TTC549 (cell line): ENCODE data around the gene EFNA3.

ENCODE experiments used
- FAIRE-seq: peaks from 2 replicates; lab custom pipeline; 2012; peaks lifted over from hg19 to GRCh38; lab: Jason Lieb, UNC

Gene EFNA3

DNA sequence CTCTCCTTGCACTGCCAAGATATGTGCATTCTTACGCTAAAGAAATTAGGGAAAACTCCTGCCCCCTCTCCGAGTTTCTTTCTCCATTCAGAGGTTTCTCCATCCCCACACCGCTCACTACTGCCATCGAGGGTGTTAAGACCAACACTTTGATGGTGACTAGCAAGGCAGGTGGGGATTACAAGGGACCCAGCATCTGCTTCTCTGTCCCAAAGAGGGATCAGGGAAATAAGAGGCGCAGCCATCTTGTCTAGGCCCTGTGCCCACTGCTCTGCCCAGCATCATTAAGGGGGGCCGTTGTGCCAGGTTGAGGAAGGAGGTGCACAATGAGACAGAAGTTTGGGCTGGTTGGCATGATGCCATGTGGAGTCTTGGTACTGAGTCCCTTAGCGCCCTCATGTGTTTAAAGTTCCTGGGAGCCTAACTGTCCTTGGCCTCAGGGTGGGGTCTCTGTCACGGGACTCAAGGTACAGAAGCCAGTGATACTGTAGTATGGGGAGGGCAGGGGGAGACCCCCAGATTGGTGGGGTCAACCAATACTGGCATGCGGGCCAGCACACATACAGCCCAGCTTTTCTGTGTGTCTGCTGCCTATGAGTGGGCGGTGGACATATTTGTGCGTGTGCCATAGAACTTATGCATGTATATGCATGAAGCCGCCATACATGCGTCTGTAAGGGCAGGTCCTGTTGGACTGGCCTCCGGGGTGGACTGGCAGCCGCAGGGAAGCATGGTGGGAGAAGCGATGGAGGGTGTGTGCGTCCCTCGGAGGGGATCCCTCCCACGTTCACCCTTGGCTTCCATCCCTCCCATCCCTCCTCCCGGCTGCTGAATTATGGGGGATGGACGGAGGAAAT, 5.5 kb downstream of the EFNA3 start:
- no peak for FAIRE-seq

DNA sequence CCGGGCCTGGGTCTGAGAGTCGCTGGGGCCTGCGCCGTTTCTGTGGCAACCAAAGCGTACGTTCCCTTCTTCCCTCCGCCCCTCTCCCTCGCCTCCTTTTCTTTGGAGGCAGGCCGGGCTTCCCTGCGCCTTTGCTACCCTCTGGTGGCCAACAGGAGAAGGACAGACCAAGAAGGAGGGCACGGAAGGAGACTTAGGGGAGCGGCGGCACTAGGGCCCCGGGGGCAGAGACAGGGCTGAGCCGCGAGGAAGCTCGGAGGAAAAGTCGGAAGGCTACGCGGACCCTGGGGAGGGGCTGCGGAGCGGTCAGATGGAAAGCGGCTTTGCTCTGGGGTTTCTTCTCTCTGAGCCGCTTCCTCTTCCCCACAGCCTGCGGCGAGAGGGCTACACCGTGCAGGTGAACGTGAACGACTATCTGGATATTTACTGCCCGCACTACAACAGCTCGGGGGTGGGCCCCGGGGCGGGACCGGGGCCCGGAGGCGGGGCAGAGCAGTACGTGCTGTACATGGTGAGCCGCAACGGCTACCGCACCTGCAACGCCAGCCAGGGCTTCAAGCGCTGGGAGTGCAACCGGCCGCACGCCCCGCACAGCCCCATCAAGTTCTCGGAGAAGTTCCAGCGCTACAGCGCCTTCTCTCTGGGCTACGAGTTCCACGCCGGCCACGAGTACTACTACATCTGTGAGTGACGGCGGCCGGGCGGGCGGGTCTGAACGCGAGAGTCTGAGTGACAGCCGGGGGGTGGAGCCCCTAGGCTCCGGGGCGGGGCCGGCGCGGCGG, 6.3 kb downstream of the EFNA3 start:
- FAIRE-seq, result peak; percentile 98

DNA sequence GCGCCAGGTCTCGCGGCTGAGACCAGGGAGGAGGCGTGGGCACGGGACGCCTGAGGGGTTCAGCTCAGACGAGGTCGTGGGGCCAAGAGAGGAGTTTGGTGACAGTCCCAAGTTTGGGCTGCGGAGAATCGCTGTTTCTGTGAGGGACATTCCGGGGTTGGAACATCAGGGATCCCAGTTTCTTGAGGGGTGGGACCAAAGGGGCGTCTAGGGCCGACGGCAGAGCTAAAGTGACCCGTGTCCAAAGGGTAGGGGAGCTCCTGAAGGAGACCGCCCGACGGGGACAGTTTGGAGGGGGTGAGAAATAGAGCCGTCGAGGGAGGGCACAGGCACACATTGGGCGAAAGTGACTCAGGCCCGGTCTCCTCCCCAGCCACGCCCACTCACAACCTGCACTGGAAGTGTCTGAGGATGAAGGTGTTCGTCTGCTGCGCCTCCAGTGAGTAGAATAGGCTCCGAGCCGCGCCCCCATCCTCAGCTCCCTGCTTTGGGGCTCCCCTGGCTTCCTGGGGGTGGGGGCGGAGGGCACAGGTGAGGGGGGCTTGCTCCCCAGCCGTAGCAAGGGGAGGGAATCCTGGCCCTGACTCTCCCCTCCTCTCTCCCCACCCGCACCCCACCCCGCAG, 7.0 kb downstream of the EFNA3 start:
- FAIRE-seq, result no peak

DNA sequence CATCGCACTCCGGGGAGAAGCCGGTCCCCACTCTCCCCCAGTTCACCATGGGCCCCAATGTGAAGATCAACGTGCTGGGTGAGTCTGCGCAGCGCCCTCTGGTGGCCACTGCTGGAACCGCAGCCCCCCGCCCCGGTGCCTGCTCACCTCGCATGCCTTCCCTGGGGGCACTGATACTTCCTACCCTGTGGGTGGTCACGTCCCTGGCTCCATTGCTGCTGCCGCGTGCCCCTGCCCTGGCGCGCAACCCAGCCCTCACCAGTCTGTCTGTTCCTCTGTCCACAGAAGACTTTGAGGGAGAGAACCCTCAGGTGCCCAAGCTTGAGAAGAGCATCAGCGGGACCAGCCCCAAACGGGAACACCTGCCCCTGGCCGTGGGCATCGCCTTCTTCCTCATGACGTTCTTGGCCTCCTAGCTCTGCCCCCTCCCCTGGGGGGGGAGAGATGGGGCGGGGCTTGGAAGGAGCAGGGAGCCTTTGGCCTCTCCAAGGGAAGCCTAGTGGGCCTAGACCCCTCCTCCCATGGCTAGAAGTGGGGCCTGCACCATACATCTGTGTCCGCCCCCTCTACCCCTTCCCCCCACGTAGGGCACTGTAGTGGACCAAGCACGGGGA, 7.6 kb downstream of the EFNA3 start:
- no peak for FAIRE-seq

DNA sequence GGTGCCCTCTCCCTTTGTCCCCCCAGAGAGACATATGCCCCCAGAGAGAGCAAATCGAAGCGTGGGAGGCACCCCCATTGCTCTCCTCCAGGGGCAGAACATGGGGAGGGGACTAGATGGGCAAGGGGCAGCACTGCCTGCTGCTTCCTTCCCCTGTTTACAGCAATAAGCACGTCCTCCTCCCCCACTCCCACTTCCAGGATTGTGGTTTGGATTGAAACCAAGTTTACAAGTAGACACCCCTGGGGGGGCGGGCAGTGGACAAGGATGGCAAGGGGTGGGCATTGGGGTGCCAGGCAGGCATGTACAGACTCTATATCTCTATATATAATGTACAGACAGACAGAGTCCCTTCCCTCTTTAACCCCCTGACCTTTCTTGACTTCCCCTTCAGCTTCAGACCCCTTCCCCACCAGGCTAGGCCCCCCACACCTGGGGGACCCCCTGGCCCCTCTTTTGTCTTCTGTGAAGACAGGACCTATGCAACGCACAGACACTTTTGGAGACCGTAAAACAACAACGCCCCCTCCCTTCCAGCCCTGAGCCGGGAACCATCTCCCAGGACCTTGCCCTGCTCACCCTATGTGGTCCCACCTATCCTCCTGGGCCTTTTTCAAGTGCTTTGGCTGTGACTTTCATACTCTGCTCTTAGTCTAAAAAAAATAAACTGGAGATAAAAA, 8.4 kb downstream of the EFNA3 start:
- FAIRE-seq, result no peak

DNA sequence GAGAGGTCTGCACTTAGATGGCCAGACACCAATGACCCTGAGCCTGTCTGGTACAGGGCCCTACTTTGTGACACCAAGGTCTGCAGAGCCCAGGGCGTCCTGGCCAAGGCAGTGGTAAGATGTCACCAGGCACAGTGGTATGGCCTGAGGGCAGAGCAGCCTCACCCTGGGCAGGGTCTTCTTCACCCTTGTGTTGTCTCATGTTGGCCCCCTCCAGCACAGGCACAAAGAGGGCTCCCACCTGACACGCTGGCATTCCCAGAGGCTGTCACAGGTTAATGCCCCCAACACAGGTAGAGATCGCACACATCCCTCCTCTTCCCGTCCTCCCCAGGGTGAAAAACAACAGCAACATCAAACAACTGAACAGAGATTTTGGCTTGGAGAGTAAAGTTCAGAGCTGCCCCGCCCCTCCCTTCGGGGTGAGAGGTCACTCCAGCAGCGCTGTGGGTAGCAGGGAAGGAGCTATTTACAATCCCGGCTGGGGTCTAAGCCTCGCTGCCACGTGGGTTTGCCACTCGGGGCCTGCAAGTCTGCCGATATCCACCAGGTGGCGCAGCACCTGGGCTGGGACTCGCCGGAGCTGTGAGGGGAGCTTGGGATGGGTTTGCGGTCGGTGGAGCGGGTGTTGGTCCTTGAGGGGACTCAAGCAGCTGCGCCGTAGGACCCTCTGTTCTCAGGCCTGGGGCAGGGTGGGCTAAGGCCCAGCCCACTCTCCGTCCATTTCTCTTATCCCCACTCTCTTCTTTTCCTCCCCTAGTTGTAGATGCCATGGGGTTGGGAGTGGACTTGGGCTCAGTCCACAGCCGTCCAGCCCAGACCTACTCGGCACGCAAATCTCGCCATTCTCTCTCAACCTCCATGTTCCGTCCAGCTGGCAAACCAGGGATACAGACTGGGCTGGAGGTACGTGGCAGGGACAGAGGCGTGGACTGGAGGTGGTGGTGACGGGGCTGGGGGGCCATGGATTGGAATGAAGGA, 12.7 kb downstream of the EFNA3 start:
- peak; percentile 11 for FAIRE-seq

DNA sequence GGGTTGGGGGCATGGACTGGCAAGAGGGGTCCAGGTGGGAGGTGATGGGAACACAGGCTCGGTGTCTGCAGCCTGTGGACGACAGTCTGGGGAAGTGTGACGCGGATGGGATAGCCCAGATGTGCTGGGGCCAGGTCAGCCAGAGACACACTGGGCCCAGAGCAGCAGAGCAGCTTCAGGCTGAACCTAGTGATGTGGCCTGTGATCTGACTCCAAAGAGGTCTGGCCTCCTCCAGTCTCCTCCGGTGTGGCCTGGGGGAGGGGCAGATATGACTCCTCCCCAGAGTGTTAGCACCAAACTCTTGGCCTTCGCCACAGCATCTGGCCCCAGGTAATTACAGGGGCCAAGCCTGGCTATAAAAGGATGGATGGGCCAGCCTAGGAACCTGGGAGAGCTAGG, 13.5 kb downstream of the EFNA3 start:
- no peak for FAIRE-seq

DNA sequence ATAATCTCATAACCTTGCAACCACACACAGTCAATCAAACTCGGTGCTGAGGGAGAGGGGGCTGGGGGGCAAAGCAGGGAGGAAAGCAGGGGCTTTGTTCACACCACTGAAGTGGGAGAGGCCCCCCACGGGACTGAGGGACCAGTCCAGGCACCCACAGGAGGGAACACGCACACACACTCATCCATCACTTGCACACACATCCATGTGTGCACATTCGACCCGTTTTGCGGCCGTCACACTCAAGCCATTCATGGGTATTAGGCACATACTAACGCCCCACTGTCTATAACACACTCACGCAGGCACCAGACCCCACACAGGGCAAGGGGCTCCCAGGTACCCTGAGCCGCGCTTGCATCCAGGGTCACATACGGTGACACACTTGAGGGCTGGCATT, 14.0 kb downstream of the EFNA3 start:
- FAIRE-seq, result no peak

DNA sequence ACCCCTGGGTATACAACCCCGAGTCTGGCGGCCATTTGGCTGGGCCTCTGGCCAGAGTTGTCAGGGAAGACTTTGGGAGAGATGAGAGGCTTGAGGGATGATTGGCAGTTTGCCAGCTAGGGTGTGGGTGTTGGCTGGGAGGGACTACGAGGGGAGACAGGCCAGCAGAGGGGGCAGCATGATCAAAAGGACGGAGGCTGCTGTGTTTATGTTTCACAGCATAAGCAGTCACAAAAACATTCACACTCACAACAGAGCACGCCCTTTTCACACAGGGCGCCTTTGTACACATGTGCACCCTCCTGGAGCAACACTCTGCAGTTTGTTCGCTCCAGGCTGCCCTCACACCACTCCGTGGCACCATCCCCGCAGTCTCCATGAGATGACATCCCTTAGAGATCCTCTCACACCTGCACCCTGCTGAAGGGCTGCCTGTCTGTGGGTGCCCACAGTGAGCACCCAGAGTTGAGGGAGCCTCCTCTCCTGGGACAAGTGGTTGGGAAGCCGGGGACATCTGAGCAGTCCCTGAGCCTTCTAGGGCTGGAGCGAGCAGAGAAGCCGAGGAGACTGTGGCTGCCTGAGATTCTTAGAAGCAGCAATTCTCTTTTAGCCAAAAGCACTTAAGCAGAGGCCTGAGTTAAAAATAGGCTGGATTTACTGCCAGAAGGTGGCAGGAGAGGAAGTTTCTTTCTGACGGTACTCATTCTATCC, 15.4 kb downstream of the EFNA3 start:
- FAIRE-seq, result peak; percentile 61

DNA sequence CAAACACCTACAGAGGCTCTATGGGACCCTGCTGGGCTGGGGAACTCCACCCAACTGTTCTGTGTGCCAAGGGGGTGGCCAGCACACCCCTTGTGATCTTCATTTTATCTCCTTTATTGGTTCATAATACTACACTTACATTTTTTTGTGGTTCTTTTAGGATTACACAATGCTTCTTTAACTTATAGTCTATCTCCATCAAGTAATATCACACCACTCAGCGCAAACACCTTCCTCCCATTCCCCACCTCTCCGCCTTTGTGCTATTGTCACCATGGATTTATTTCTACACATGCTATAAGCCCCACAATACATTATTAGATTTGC, 15.9 kb downstream of the EFNA3 start:
- no peak for FAIRE-seq

DNA sequence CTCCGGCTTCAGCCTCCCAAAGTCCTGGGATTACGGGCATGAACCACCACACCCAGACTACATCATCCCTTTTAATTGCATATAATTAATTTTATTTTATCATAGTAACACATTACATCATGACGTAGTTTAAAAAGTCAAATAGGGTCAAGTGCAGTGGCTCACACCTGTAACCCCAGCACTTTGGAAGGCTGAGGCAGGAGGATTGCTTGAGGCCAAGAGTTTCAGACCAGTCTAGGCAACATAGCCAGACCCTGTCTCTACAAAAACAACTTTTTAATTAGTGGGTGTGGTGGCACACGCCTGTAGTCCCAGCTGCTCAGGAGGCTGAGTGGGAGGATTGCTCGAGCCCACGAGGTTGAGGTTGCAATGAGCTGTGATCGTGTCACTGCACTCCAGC, 20.7 kb downstream of the EFNA3 start:
- FAIRE-seq, result no peak

DNA sequence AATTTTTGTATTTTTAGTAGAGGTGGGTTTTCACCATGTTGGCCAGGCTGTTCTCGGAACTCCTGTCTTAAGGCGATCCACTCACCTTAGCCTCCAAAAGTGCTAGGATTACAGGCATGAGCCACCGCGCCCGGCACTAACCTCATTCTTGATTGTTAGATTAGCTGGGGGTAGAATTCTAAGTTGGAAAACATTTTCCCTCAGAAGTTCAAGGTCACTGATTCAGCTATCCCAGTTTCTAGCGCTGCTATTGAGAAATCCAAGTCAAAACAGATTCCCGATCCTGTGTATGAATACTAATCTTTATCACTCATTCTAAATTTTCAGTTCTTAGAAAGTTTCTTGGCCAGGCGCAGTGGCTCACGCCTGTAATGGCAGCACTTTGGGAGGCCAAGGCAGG, 24.7 kb downstream of the EFNA3 start:
- FAIRE-seq, result no peak

DNA sequence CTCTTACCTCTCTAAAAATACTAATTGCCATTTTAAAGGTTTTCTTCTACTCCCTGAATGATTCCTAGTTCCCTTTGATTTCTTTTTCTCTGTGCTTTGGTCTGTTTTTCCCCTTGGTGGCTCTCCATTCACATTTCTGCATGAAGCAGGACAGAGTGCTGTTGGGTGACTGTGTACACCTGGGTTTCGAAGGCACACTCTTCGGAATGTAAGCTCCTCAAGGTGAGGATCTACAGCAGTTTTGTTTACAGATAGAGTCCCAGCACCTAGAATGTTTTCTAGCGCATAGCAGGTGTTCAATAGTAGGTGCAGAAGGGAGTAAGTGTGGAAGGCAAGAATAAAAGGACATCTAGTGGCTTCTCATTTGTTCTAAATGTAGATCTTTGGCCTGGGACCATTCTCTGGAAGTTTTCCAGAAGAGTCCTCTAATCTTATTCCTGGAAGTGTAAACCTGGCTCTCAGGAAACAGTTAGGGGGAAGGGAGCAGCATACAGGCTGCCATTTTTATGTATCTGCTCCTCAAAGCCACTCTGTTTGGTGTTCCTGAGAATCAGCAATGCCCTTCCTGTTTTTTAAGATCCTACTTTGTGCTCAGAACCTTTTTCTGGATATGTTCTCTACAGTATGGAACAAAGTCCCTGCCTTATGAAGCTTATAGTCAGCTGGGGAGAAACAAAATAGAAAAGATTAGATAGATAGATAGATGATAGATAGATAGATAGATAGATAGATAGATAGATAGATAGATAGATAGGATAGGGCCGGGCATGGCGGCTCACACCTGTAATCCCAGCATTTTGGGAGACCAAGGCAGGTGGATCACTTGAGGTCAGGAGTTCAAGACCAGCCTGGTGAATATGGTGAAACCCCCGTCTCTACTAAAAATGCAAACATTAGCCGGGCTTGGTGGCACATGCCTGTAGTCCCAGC, 26.2 kb downstream of the EFNA3 start:
- no peak for FAIRE-seq

DNA sequence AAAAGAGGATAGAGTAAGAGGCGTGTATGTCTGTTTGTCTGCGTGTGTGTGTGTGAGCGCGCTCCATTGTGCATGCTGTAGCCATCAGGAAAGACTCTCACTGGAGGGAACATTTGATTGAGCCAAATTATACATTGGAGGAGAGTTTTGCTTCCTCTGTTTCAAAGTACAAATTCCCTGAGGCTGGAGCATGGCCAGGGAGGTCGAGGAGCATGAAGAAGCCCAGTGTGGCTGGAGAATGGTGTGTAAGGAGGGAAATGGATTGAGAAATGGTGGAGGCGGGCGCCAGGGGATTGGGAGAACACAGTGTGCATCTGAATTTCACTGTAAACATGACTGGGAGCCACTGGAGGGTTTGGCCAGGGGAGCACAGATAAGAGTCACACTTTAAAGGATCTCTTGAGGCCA, 27.0 kb downstream of the EFNA3 start:
- FAIRE-seq, result no peak

DNA sequence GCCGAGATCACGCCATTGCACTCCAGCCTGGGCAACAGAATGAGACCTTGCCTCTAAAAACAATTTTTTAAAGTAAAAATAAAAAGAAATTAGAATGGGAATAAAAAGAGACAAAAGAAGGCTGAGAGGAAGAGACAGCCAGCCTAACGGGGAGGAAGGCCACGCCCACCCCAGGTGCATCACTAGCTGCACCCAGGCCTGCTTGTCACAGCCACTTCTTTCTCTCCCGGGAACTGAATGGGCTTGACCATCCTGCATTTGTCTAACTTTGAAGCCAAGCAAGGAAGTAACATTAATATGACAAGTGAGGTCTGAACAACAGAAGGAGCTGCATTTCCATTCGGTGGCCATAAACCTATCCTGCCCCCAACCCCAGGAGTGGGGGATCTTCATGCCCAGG, 28.2 kb downstream of the EFNA3 start:
- no peak for FAIRE-seq

DNA sequence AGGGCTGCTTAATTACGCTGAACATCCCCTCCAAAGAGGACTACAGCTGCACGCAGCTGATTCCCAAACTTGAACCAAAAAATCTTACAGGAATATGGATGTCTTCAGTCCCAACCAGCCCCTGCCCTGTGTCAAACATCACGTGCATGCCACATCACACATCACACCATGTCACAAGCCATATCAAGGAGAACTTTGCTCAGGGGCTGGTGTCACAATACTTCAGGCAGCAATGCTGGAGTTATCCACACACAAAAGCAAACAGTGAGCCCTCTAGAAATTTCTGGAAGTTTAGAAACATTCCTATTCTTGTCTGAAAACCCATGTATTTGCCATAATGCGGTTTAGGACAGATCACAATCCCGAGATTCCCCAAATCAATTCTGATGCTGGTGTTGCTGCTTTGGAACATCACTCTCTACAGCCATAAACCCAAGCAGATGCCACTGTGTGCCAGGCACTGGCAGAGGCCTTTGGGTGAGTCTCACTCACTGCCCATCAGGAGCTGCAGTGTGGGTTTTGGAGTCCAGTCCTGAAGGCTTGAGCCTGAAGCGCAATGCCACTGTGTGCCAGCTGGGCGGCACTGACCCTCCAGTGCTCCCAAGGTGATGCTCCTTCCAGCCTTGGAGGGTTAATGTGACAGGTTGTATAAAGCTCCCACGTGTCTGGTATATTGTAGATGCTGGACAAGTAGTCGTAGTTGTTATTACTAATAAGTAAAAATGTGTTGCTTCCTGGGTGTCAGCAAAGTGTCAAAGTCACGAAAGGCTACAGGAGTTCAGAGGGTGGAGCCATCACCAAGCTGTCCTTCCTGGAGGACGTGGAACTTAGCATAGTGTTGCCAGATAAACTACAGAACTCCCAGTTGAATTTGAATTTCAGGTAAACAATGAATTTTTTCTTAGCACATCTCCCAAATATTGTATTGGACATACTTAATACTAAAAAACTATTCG, 28.9 kb downstream of the EFNA3 start:
- no peak for FAIRE-seq

DNA sequence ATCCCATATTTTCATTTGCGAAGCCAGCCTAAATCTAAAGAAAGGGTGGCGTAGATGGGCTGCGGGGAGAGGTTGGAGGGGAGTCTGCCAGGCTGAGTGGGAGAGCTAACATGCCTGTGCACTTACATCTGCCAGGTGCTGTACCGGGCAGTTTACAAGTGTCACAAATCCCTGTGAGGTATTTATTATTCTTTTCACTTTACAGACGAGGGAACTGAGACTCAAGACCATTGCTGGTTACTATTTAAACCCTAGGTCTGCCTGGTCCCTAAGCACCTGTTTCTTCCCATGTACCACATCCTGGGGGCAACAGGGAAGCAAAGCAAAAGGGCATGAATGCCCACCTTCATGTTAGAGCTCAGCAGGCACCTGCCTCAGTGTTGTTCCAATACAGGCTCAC, 29.7 kb downstream of the EFNA3 start:
- no peak for FAIRE-seq

DNA sequence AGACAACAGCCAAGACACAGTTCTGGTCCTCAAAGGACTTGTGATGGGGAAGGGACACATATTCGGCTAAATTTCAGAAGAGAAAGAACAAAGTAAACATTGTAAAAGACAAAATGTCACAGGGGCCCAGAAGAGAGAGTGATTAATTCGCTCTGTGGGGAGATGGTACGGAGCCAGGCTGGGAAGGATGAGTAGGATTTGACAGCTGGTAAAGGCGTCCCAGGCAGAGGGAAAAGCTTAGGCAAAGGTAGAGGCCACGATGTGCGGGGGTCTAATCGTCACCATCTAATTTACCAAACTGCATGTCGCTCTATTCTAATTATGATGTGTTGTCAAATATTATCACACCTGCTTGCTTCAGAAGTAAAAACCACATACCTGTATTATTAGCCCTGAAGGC, 31.7 kb downstream of the EFNA3 start:
- FAIRE-seq, result no peak
